ENCODE results near the gene TCERG1L. TPM values are rescaled to one million over a fixed set of nuclear protein-coding genes. Genes with fewer than 3 reads are reported as not detected.

Gene TCERG1L
- total RNA-seq, 4 donors from 2014 or later: not detected

GRCh38 chr10:131202990-131203389 lies 108.5 kb downstream of the TCERG1L start:
- no peaks in the 10 kb centered on the region for H3K9me3 ChIP-seq
- H3K36me3 ChIP-seq: no peaks in the 10 kb centered on the region
- no peak overlapping the region for H3K27ac ChIP-seq
- no peak for TF ChIP-seq POLR2A (IDR thresholded peaks at IDR 0.05)
- no peak for TF ChIP-seq CTCF (IDR thresholded peaks at IDR 0.05)
- peak in 1 of 3 donors; percentile 15 for DNase-seq
- no peak overlapping the region for H3K4me3 ChIP-seq
- no peaks in the 10 kb centered on the region for H3K4me1 ChIP-seq
- H3K27me3 ChIP-seq: no peaks in the 10 kb centered on the region

- TF ChIP-seq POLR2A (IDR thresholded peaks at IDR 0.05) (no peak), CTCF (IDR thresholded peaks at IDR 0.05) (no peak)
- no peaks in the 10 kb centered on the region for H3K27me3 ChIP-seq
- no peaks in the 10 kb centered on the region for H3K9me3 ChIP-seq
- no peaks in the 10 kb centered on the region for H3K4me1 ChIP-seq
- H3K27ac ChIP-seq: no peak overlapping the region
- DNase-seq: peak in 1 of 3 donors; percentile 28
- H3K36me3 ChIP-seq: no peaks in the 10 kb centered on the region
- no peak overlapping the region for H3K4me3 ChIP-seq
These were observed 109.6 kb downstream of the TCERG1L start for GRCh38 chr10:131201741-131202515.

GRCh38 chr10:131200856-131201470 lies 110.6 kb downstream of the TCERG1L start:
- peak in 1 of 3 donors; percentile 11 for DNase-seq

GRCh38 chr10:131199646-131200045 lies 111.9 kb downstream of the TCERG1L start:
- Histone ChIP-seq H3K27me3 (no peaks in the 10 kb centered on the region), H3K4me1 (no peaks in the 10 kb centered on the region), H3K27ac (no peak overlapping the region), H3K36me3 (no peaks in the 10 kb centered on the region), H3K9me3 (no peaks in the 10 kb centered on the region), H3K4me3 (no peak overlapping the region)
- TF ChIP-seq POLR2A (IDR thresholded peaks at IDR 0.05) (no peak), CTCF (IDR thresholded peaks at IDR 0.05) (no peak)
- DNase-seq: peak in 1 of 3 donors; percentile 9

More at GRCh38 chr10:131200856-131201470, 110.6 kb downstream of the TCERG1L start:
- H3K27ac ChIP-seq: no peak overlapping the region
- H3K27me3 ChIP-seq: no peaks in the 10 kb centered on the region
- TF ChIP-seq CTCF (IDR thresholded peaks at IDR 0.05) (no peak), POLR2A (IDR thresholded peaks at IDR 0.05) (no peak)
- H3K9me3 ChIP-seq: no peaks in the 10 kb centered on the region
- H3K4me3 ChIP-seq: no peak overlapping the region
- H3K36me3 ChIP-seq: no peaks in the 10 kb centered on the region
- no peaks in the 10 kb centered on the region for H3K4me1 ChIP-seq

- Histone ChIP-seq H3K36me3 (no peaks in the 10 kb centered on the region), H3K9me3 (no peaks in the 10 kb centered on the region), H3K4me1 (no peaks in the 10 kb centered on the region), H3K4me3 (no peak overlapping the region), H3K27me3 (no peaks in the 10 kb centered on the region), H3K27ac (no peak overlapping the region)
- DNase-seq: peak in 1 of 3 donors; percentile 25
- no peak for TF ChIP-seq CTCF (IDR thresholded peaks at IDR 0.05)
- TF ChIP-seq POLR2A (IDR thresholded peaks at IDR 0.05): no peak
These were observed 112.7 kb downstream of the TCERG1L start for GRCh38 chr10:131198843-131199242.

Measured in Peyer's patch (tissue), 4 donors.